CD4-positive, alpha-beta memory T cell (primary cell): ENCODE results near the gene NRG3. TPM values are rescaled to one million over a fixed set of nuclear protein-coding genes. Genes with fewer than 3 reads are reported as not detected.

Source experiments
- CTCF ChIA-PET: fragments of 350-600 bp; sonication (Branson Sonifier 250); formaldehyde crosslinking; loops from one replicate; lab custom pipeline; 2021; ENCODE audit warnings: inconsistent platforms; ENCODE audit not compliant: partially characterized antibody; lab: Charles Lee
- POLR2A ChIA-PET: fragments of 350-600 bp; sonication (Branson Sonifier 250); formaldehyde crosslinking; loops from one replicate; lab custom pipeline; 2021; ENCODE audit not compliant: partially characterized antibody; lab: Charles Lee
- DNase-seq, 5 donors: peaks; one replicate each; pipeline versions ENCODE4 v3.0.0 to v3.0.0-alpha.2; 2020 to 2022; ENCODE audit warnings: mixed read lengths in 1 of 5
- H3K27ac ChIP-seq: one replicate; pipeline ENCODE4 v1.7.0; 2013; ENCODE audit warnings: low read depth, low read length
- H3K27me3 ChIP-seq: 2 replicates; pipeline ENCODE4 v1.7.0; 2013; ENCODE audit warnings: mild to moderate bottlenecking, low read length, moderate library complexity; ENCODE audit not compliant: insufficient read depth
- H3K36me3 ChIP-seq: 2 replicates; pipeline ENCODE4 v1.7.0; 2013; ENCODE audit warnings: mild to moderate bottlenecking, low read length, moderate library complexity; ENCODE audit not compliant: insufficient read depth
- H3K4me1 ChIP-seq: 2 replicates; pipeline ENCODE4 v1.7.0; 2013; ENCODE audit warnings: mild to moderate bottlenecking, low read length, moderate library complexity; ENCODE audit not compliant: insufficient read depth
- H3K4me3 ChIP-seq, 2 donors: one replicate each; pipeline ENCODE4 v1.7.0; 2013; ENCODE audit warnings: low read length in 2 of 2, mild to moderate bottlenecking in 1 of 2
- H3K9me3 ChIP-seq, 2 donors: one replicate each; pipeline ENCODE4 v1.7.0; 2013; ENCODE audit warnings: low read length in 2 of 2, control low read depth in 1 of 2; ENCODE audit not compliant: control insufficient read depth in 1 of 2
- H3K27ac Mint-ChIP-seq, 7 donors: one replicate each; pipeline ENCODE4 v1.8.0; 2020 to 2021; ENCODE audit warnings: mixed read lengths in 7 of 7, mild to moderate bottlenecking in 6 of 7, inconsistent platforms in 3 of 7, moderate library complexity in 3 of 7
- H3K27me3 Mint-ChIP-seq, 2 donors: one replicate each; pipeline ENCODE4 v1.8.0; 2020 to 2021; ENCODE audit warnings: mixed read lengths in 2 of 2
- H3K36me3 Mint-ChIP-seq, 2 donors: one replicate each; pipeline ENCODE4 v1.8.0; 2020 to 2021; ENCODE audit warnings: mixed read lengths in 2 of 2, inconsistent platforms in 1 of 2, mild to moderate bottlenecking in 1 of 2
- H3K4me1 Mint-ChIP-seq, 4 donors: one replicate each; pipeline ENCODE4 v1.8.0; 2020 to 2021; ENCODE audit warnings: mixed read lengths in 4 of 4, mild to moderate bottlenecking in 1 of 4
- H3K4me3 Mint-ChIP-seq, 8 donors: one replicate each; pipeline ENCODE4 v1.8.0; 2020 to 2021; ENCODE audit warnings: mixed read lengths in 8 of 8, mild to moderate bottlenecking in 7 of 8, moderate library complexity in 6 of 8, inconsistent platforms in 3 of 8
- H3K9me3 Mint-ChIP-seq, 8 donors: one replicate each; pipeline ENCODE4 v1.8.0; 2020 to 2021; ENCODE audit warnings: mixed read lengths in 8 of 8, mild to moderate bottlenecking in 5 of 8, inconsistent platforms in 3 of 8, moderate library complexity in 1 of 8
- intact Hi-C: fragments of 100-400 bp; cut with micrococcal nuclease; formaldehyde crosslinking; loops from one replicate; pipeline ENCODE4 v1.15.1; 2023
- polyA plus RNA-seq, 2 donors: library from polyadenylated mRNA; unstranded; fragments of 300-500 nt; fragmentation: Illumina TruSeq; gene quantifications; one replicate each; pipeline ENCODE4 v1.2.3, GENCODE V29; 2021
- total RNA-seq, 2 experiments: library from RNA; stranded (reverse); gene quantifications; one replicate each; pipeline ENCODE4 v1.2.3, GENCODE V29; 2021

Gene NRG3
- total and polyA plus RNA-seq, 4 experiments from 2014 or later, result not detected

GRCh38 chr10:82817676-82818422 is 942.9 kb downstream of the NRG3 start:
- Histone ChIP-seq H3K27me3 (no peaks in the 10 kb centered on the region), H3K4me1 (no peaks in the 10 kb centered on the region), H3K9me3 (no peaks in the 10 kb centered on the region), H3K4me3 (no peak overlapping the region), H3K27ac (no peak overlapping the region), H3K36me3 (no peaks in the 10 kb centered on the region)
- Mint-ChIP-seq H3K27me3 (no peaks in the 10 kb centered on the region), H3K9me3 (peaks cover 0 to 8% (median under 1%) of the 10 kb centered on the region in 8 donors), H3K4me1 (no peaks in the 10 kb centered on the region), H3K36me3 (no peaks in the 10 kb centered on the region), H3K27ac (no peak overlapping the region), H3K4me3 (no peak overlapping the region)
- POLR2A ChIA-PET, result no interaction called here
- DNase-seq, result no peak
- CTCF ChIA-PET, result no interaction called here
- intact Hi-C loops, result no loop called here

- H3K36me3 Mint-ChIP-seq, result no peaks in the 10 kb centered on the region
- intact Hi-C loops, result no loop called here
- H3K36me3 ChIP-seq, result no peaks in the 10 kb centered on the region
- no peaks in the 10 kb centered on the region for H3K4me1 ChIP-seq
- H3K27me3 ChIP-seq, result no peaks in the 10 kb centered on the region
- ChIA-PET CTCF (no interaction called here), POLR2A (no interaction called here)
- H3K9me3 ChIP-seq, result no peaks in the 10 kb centered on the region
- no peak overlapping the region for H3K4me3 Mint-ChIP-seq
- H3K4me1 Mint-ChIP-seq, result no peaks in the 10 kb centered on the region
- DNase-seq, result no peak
- no peak overlapping the region for H3K4me3 ChIP-seq
- no peaks in the 10 kb centered on the region for H3K27me3 Mint-ChIP-seq
- H3K27ac ChIP-seq, result no peak overlapping the region
- H3K9me3 Mint-ChIP-seq, result peaks cover 0 to 8% (median under 1%) of the 10 kb centered on the region in 8 donors
- H3K27ac Mint-ChIP-seq, result no peak overlapping the region
Measured at GRCh38 chr10:82821043-82821442, 946.0 kb downstream of the NRG3 start.

- H3K27me3 Mint-ChIP-seq, result no peaks in the 10 kb centered on the region
- H3K36me3 ChIP-seq, result no peaks in the 10 kb centered on the region
- no peak overlapping the region for H3K27ac Mint-ChIP-seq
- ChIA-PET CTCF (no interaction called here), POLR2A (no interaction called here)
- no peak overlapping the region for H3K4me3 ChIP-seq
- no peaks in the 10 kb centered on the region for H3K27me3 ChIP-seq
- H3K27ac ChIP-seq, result no peak overlapping the region
- no peaks in the 10 kb centered on the region for H3K4me1 ChIP-seq
- H3K9me3 Mint-ChIP-seq, result peaks cover 0 to 4% (median 2%) of the 10 kb centered on the region in 8 donors
- H3K4me3 Mint-ChIP-seq, result no peak overlapping the region
- H3K36me3 Mint-ChIP-seq, result no peaks in the 10 kb centered on the region
- H3K4me1 Mint-ChIP-seq, result no peaks in the 10 kb centered on the region
- no peak for DNase-seq
- intact Hi-C loops, result no loop called here
- no peaks in the 10 kb centered on the region for H3K9me3 ChIP-seq
Measured at GRCh38 chr10:82826132-82826531, 951.1 kb downstream of the NRG3 start.

- Mint-ChIP-seq H3K4me1 (no peaks in the 10 kb centered on the region), H3K9me3 (peaks cover 0 to 4% (median 2%) of the 10 kb centered on the region in 8 donors), H3K27me3 (no peaks in the 10 kb centered on the region), H3K4me3 (no peak overlapping the region), H3K36me3 (no peaks in the 10 kb centered on the region), H3K27ac (no peak overlapping the region)
- no peaks in the 10 kb centered on the region for H3K4me1 ChIP-seq
- H3K4me3 ChIP-seq, result no peak overlapping the region
- intact Hi-C loops, result no loop called here
- H3K27me3 ChIP-seq, result no peaks in the 10 kb centered on the region
- ChIA-PET CTCF (no interaction called here), POLR2A (no interaction called here)
- DNase-seq, result no peak
- no peak overlapping the region for H3K27ac ChIP-seq
- H3K9me3 ChIP-seq, result no peaks in the 10 kb centered on the region
- H3K36me3 ChIP-seq, result no peaks in the 10 kb centered on the region
Measured at GRCh38 chr10:82827901-82828300, 952.9 kb downstream of the NRG3 start.

- no peaks in the 10 kb centered on the region for H3K36me3 ChIP-seq
- H3K4me3 ChIP-seq, result no peak overlapping the region
- Mint-ChIP-seq H3K9me3 (peaks cover 2 to 13% (median 4%) of the 10 kb centered on the region in 8 donors), H3K36me3 (no peaks in the 10 kb centered on the region), H3K27me3 (no peaks in the 10 kb centered on the region), H3K4me3 (no peak overlapping the region), H3K4me1 (no peaks in the 10 kb centered on the region), H3K27ac (no peak overlapping the region)
- DNase-seq, result no peak
- H3K27me3 ChIP-seq, result no peaks in the 10 kb centered on the region
- intact Hi-C loops, result no loop called here
- H3K4me1 ChIP-seq, result no peaks in the 10 kb centered on the region
- no peaks in the 10 kb centered on the region for H3K9me3 ChIP-seq
- no peak overlapping the region for H3K27ac ChIP-seq
- CTCF ChIA-PET, result no interaction called here
- POLR2A ChIA-PET, result no interaction called here
Measured at GRCh38 chr10:82847242-82847641, 972.2 kb downstream of the NRG3 start.

- Mint-ChIP-seq H3K9me3 (peaks cover 2 to 17% (median 7%) of the 10 kb centered on the region in 8 donors), H3K27me3 (no peaks in the 10 kb centered on the region), H3K4me1 (peaks cover 0 to 2% (median 0%) of the 10 kb centered on the region in 4 donors), H3K36me3 (no peaks in the 10 kb centered on the region), H3K27ac (no peak overlapping the region), H3K4me3 (no peak overlapping the region)
- Histone ChIP-seq H3K36me3 (no peaks in the 10 kb centered on the region), H3K9me3 (peaks cover 0 to 4% of the 10 kb centered on the region in 2 donors), H3K27me3 (no peaks in the 10 kb centered on the region), H3K4me1 (no peaks in the 10 kb centered on the region), H3K27ac (no peak overlapping the region), H3K4me3 (no peak overlapping the region)
- ChIA-PET CTCF (no interaction called here), POLR2A (no interaction called here)
- intact Hi-C loops, result no loop called here
- DNase-seq, result no peak
Measured at GRCh38 chr10:82850191-82850590, 975.2 kb downstream of the NRG3 start.

GRCh38 chr10:82856957-82857613 is 982.1 kb downstream of the NRG3 start:
- POLR2A ChIA-PET, result no interaction called here
- Histone ChIP-seq H3K9me3 (peaks cover 0 to 5% of the 10 kb centered on the region in 2 donors), H3K36me3 (no peaks in the 10 kb centered on the region), H3K27me3 (no peaks in the 10 kb centered on the region), H3K27ac (no peak overlapping the region), H3K4me1 (no peaks in the 10 kb centered on the region), H3K4me3 (no peak overlapping the region)
- CTCF ChIA-PET, result no interaction called here
- Mint-ChIP-seq H3K4me3 (no peak overlapping the region), H3K27ac (no peak overlapping the region), H3K4me1 (peaks cover 0 to 2% (median 0%) of the 10 kb centered on the region in 4 donors), H3K9me3 (peaks cover 0 to 19% (median 7%) of the 10 kb centered on the region in 8 donors), H3K36me3 (no peaks in the 10 kb centered on the region), H3K27me3 (no peaks in the 10 kb centered on the region)
- DNase-seq, result no peak
- intact Hi-C loops, result no loop called here
